CD4-positive, alpha-beta T cell treated with Interleukin-15 for 4 hours (primary cell): ENCODE measurements around the gene OFD1.

Experiments
- DNase-seq: peaks from one replicate; pipeline ENCODE4 v3.0.0-alpha.2; 2020; ENCODE audit warnings: low spot score

The OFD1 gene, protein sequence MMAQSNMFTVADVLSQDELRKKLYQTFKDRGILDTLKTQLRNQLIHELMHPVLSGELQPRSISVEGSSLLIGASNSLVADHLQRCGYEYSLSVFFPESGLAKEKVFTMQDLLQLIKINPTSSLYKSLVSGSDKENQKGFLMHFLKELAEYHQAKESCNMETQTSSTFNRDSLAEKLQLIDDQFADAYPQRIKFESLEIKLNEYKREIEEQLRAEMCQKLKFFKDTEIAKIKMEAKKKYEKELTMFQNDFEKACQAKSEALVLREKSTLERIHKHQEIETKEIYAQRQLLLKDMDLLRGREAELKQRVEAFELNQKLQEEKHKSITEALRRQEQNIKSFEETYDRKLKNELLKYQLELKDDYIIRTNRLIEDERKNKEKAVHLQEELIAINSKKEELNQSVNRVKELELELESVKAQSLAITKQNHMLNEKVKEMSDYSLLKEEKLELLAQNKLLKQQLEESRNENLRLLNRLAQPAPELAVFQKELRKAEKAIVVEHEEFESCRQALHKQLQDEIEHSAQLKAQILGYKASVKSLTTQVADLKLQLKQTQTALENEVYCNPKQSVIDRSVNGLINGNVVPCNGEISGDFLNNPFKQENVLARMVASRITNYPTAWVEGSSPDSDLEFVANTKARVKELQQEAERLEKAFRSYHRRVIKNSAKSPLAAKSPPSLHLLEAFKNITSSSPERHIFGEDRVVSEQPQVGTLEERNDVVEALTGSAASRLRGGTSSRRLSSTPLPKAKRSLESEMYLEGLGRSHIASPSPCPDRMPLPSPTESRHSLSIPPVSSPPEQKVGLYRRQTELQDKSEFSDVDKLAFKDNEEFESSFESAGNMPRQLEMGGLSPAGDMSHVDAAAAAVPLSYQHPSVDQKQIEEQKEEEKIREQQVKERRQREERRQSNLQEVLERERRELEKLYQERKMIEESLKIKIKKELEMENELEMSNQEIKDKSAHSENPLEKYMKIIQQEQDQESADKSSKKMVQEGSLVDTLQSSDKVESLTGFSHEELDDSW

DNA sequence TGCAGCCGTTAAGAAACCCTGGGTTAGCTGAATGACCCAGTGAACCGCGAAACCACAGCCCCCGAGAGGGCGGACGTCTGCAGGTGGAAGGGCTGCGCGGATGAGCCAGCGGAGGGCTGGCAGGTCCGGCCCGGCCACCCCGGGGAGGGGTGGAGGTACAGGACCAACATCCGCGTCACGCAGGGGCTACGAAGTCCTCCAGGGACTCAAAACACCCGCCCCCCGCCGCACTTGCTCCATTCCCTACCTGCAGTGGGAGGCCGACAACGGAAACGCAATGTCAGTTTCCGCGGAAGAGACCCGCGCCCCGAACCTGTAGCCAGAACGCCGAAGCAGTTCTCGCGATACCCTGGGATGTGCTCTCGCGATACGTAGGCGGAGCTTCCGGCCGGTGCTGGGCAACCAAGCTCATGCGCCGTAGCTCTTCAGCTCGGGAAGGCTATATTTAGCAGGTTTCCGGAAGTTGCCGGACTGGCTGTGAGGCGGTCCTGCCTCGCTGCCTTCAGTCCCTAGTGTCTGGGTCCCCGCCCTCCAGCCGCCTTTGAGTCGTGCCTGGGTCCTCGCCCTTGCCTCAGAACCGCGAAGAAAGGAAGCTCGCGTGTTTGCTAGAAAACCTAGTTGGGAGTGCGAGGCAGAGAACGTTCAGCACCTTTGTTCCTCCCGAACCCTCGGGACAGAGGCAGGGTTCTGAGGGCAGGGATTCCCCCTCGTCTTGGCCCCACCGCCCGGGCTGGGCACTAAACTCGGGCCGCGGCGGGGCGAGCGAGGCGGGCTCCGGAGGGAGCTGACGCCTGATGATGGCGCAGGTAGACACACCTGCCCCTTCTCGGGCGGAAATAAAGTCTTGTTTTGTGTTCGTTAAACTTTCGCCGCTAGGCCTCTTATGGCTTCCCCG, at the start of gene OFD1, which contains the start of gene TRAPPC2:
Gene OFD1 (plus strand): TSS at position 471 of the 895 bp plus-strand sequence. CDS start 324 bp downstream, at position 795.
Gene TRAPPC2 (minus strand): TSS at position 343 of the 895 bp plus-strand sequence. CDS start 14,657 bp downstream, outside the sequence.
- DNase-seq = peak; percentile 92

DNA sequence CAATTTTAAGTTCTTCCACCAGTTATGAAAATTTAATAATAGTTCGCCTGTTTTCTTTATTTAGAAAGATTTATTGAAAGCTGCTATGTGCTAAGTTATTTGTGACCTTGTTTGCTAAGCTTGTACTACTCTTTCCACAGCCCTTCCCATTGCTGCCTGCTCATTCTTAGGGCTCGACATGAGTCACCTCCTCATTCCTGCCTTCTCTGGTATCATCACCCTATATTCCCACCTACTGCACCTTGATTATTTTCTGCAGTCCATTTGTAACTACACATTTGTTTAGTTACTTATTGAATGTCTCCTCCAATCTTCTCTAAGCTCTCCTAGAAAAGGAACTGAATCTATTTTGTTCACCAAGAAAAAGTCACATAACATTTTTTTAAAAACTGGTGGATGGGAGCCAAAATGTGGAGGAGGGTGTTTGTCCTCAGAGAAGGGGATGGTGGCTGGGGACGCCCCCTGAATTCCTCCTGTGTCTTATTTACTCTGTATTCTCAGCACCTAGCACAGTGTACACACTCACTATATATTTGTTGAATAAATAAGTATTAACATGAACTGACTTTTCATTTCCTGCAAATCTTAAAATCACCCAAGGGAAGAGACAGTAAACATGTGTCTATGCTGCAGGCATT, 49.3 kb upstream of the OFD1 start:
- DNase-seq = no peak

DNA sequence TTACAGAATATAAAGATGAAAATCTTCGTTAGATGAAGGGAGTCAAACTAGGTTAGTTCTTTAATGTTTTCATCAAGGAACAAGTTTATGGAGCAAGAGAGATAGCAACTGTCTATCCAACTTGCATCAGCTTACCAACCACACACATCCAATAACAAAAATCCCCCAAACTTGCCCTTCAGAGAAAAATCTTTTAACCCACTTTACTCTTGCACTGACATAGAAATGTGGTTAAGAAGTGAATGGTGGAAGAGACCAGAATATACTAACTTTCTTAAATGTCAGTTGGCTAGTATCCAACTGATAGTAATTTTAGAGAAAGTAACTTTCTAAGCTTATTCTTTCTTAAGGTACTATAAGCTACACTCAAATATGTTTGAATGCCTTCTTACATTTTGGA, 47.3 kb upstream of the OFD1 start:
- no peak for DNase-seq

DNA sequence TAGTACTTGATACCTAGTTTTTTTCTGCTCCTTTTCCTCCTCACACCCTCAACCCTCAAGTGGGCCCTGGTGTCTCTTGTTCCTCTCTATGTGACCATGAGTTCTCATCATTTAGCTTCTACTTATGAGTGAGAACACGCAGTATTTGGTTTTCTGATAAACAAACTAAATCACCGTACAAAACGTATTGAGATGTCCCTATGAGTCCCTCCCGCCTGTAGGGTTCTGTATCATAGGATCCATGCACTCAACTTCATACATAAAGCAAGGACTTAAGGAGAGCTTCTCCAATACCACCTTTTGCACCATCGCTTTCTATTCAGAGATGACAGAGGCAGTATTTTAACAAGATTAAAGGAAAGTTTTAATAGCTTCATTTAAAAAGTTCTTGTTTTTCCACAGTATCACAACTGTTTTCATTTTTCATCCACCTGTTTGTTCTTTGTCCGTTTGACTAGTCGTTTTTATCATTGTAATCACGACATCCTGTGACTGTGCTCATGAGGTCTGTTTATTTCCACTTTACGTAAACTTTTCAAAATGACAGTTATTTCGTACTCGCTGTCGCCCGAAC, 46.1 kb upstream of the OFD1 start:
- no peak for DNase-seq

DNA sequence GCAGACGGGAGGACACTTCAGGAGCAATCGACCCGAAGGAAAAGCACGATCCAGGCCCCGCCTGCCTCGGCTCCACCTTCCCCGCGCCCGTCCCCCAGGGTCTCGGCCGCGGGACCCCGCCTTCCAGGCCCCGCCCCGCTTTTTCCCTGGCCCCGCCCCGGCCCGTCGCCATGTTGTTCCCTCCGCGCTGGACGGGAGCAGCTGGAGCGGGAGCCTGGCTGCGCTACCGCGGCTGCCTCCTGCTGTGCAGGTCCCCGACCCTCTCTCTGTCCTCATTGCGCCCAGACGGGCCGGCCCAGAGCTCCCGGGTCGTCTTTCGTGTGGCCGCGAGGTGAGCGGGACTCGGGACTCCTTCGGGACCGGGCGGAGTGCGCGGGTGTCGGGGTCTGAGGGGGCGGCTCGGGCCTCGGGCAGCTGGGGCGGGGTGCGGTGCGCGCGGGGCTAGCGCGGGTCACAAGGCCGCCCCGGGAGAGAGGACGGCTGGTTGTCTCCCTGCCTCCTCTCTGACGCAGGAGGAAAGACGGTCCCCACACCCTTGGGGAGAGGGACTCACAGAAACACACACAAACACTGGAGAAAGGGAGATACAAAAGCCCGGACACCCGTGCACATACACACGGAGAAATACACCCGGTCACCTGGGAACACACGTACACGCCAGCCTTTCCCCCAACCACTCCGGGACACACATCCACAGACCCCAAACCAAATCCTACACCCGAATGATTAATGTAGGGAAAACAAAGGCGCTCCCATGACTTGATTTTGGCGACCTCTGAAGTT, 45.4 kb upstream of the OFD1 start, which contains the start of gene RAB9A:
Gene RAB9A (plus strand): TSS at position 171 of the 783 bp plus-strand sequence. CDS start 19,619 bp downstream, outside the sequence.
- DNase-seq = peak; percentile 70

DNA sequence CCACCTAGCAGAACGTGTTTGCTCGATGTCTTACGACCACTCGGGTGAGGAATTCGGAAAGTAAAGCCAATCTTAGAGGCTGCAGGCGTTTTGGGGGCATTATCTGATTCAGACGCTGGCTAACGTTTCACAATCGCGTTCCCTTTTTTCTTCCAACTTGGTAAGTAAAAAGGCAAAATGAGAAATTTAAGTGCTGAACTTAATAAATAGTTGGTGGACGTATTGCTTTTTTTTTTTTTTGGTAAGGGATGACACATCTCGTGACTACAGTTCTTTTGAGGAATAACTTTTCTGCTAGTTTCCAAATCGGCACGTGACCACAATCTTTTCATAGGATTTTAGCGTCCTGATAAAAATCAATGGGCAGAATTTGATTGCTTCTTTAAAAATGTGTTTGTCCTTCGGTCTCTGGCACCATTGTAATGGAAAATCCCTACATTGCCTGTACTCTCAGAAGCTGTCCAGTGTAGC, 44.8 kb upstream of the OFD1 start:
- no peak for DNase-seq

DNA sequence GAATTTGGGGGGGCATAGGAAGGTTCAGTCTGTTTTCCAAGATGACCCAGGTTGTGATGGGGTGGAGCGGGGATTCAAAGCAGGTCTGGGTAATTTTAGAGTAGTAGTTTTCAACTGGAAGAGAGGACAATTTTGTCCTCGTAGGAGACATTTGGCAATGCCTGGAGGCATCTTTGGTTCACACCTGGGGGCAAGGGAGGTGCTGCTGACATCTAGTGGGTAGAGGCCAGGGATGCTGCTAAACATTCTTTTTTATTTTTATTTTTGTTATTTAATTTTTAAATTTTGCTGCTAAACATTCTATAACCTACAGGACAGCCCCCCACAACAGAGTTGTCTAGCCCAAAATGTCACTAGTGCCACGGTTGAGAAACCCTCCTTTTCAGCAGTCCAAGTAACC, 43.7 kb upstream of the OFD1 start:
- DNase-seq = no peak

DNA sequence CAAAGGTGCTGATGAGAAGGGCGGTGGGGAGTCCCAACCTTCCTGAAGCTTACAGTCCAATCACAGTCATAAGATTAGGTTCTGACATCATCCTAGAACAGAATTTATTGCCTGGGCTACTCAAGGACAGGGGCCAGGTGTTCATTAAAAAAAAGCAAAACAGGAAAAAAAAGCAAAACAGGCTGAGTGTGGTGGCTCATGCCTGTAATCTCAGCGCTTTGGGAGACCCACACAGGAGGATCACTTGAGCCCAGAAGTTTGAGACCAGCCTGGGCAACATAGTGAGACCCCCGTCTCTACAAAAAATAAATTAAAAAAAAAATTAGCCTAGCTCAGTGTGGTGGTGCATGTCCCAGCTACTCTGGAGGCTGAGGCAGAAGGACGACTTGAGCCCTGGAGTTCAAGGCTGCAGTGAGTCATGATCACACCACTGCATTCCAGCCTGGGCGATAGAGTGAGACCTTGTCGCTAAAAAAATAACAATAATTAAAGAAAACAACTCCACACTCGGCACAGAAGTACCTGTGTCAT, 42.6 kb upstream of the OFD1 start:
- DNase-seq = no peak

DNA sequence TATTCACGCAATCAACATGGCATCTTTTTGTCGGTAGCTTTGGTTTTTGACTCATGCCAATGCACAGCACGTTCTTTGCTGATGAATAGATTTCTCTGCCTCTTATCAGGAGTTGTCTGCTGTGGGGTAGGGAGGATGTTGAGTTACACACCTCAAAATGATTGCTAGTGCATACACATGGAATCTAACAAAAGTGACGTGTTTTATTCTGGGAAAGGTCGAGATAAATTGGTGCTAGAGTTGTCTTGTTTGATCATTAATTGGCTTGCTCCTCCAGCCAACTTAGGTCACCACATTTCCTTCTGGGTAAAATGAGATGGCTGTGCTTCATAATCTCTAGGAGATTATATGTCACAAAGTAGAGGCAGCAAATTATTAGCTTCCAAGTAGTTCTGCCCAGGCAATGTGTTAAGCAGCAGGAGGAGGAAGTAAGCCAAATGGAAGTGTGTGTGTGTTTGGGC, 41.7 kb upstream of the OFD1 start:
- DNase-seq = no peak

DNA sequence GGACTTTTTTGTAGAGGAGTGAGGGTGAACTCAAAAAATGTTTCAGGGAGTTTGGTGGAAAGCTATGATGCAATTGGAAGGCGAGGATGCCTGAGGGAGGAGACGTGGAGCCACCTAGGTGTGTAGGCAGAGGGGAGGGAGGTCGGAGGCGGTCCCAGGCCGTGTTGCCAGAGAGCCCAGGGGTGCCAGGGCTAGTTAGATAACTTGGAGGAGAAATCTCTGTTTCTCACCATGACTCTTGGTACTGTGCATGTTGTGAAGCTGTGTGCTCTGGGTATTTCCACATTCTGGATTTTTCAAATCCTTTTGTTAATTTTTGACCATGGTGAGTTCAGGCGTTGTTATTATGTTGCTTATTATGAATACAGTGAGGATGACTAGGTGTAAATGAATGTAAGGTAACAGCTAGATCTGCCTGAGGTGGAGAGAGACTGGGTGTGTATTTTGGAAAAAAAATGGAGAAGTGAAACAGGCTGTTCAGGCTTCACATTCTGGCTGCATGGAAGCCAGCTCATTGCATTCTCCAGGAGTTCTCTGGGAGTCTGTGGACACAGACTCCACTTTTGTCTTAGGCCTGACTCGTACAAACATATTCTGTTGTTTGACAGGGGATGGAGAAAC, 41.1 kb upstream of the OFD1 start:
- DNase-seq = no peak

DNA sequence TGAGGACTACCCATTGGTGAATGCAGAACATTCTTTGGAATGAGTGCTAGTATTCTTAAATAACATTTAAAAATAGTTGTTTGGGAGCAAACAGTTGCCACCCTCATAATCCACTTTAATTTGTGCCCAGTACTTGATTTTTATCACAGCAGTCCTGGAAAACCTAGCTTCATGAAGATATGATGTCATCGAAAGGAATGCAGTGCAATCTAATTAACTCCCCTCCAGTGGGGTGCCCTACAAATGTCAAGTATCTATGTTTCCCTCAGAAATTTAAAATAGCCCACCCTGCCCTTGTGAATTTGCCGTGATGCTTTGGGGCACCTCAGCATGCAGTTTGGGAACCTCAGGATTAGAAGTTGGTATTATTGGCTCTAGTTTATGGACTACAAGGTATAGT, 40.2 kb upstream of the OFD1 start:
- DNase-seq = no peak

DNA sequence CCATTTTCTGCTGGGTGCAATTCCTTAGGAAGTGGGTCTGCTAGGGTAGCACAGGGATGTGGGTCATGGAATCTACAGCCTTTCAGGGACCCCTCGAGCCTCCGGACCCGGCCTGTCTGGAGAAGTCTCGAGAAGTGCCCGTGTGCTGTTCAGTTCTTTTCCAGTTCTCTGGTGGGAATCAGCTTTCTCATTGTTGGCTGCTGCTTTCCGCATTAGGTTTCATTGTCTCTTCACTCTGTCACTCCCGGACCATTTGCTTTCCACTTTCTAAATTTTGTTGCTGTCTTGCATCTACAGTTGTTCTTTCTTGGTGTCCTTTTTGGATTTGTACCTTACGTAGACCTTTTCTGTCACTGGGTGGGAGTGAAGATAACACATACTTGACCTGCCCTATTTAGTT, 39.6 kb upstream of the OFD1 start:
- no peak for DNase-seq

DNA sequence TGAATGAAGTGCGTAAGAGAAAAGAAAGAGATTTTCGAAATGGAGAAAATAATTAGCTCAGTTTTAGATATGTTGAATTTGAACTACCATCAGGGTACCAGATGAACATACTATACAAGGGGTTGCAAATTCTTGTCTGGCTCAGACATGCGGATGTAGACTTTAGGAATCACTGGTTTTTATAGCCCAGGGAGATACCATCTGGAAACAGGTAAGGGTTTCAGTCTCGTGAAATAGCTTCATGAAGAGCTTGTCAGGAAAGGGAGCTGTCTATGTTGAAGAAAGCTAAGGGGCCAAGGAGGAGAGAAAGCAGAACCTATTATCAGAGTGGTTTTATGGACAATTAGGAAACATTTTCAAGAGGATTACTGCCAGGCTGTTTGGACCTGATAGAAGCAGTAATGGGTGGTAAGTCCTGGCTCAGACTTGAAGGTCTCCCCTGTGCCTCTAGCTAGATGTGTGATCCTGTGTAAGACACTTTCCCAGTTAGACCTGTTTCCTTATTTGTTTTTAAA, 38.9 kb upstream of the OFD1 start:
- DNase-seq = no peak

DNA sequence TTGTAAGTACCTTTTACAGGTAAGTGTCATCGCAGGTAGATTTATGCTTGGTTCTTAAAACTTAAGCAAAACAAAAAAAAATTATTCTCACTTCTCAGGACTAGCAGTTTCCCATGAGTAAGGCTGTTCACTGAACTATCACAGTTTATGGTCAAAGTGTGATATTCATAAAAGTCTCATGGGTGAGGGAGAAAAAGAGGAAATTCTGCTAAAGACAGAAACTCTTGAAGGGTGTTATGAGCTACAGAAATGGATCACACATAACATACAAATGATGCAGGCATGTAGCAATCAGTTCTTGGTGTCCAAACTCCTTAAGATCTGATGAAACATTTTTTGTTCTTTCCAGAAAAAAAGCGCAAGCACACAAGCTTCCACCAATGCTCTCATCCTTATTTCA, 37.1 kb upstream of the OFD1 start:
- DNase-seq = peak; percentile 10

DNA sequence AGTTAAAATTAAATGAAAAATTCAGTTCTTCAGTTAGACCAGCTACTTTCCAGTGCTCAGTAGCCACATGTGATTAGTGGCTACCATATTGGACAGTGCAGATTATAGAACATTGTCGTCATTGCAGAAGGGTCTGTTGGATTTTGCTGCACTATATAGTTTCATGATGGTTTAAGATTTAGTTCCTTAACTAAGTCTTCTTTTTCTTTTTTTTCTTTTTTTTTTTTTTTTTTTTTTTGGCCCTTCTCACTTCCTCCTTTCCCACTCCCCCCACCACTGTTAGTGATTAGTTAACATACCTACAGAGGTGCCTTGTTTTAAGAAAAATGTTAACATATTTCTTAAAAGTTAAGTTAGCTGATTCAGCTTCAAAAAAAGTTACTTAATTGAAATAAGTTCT, 36.6 kb upstream of the OFD1 start:
- no peak for DNase-seq

DNA sequence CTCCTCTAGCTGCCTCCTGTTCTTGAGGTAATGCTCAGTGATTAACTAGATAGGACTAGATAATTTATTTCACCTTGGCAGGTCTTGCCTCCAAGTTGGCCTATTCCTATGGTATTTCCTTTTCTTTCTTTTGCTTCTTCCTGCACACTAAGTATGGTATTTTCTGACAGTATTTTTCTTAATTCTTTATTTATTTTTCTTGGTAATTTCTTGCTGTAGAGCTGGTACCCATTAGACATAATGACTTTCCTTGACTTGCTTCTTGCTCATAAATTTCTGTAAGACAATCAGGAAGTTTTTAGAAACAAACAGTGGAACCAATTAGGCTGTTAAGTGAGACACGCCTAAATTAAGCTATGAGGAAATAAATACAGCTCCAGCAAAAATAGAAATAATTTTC, 36.1 kb upstream of the OFD1 start:
- DNase-seq = no peak

DNA sequence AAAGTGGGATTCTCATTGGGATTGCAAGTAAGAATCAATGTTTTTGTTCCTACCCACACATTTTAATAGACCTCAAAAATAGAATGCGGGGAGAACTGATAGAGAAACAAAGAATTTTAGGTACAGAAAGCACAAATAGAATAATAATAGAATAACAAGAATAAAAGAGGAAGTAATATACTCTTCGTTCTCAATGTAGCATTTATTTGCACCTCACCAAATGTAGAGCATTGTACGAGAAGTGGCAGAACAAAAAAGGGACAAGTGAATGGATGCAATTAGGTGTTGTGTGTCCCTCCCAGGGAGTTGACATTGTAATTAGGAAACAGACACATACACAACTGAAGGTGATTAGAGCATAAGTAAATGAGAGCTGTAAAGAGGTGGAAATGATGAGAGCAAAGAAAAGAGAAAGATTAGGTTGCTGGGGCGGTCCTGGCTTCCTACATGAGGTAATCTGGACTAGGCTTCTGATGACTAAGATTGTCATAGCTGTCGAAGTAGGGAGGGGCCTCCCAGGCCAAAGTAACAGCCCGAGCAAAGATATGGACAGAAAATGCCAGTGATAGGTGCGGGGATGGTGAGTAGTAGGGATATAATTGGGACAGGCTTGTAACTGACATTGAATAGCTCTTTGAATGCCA, 35.2 kb upstream of the OFD1 start:
- DNase-seq = no peak

DNA sequence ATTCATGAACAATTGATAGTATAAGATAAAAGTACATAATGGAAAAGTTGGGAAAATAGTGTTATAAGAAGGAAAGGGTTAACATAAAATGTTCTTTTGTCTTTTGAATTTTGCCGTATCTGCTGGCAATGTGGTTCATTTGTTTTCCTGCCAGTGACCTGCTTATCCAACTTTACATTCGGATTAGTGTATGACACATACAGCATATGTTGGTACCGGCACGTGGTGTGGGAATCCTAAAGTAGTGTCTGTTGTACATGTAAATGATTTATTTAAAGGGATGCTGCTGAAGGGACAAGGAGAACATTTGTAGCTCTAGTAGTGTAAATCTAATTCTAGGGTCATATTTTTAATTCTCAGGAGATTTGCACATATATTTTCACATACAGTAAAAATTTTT, 34.2 kb upstream of the OFD1 start:
- no peak for DNase-seq
